ENCODE results near the gene METTL9. TPM values are rescaled to one million over a fixed set of nuclear protein-coding genes. Genes with fewer than 3 reads are reported as not detected.

Gene METTL9
- total and polyA plus RNA-seq, 9 donors: 62.9 to 222 (median 87.0) TPM

GRCh38 chr16:21694609-21695008 is 95.2 kb downstream of the METTL9 start:
- 70 to 79% (median 79%) methylated on average over 4 of the region's 4 CpGs for WGBS, 3 donors

DNA sequence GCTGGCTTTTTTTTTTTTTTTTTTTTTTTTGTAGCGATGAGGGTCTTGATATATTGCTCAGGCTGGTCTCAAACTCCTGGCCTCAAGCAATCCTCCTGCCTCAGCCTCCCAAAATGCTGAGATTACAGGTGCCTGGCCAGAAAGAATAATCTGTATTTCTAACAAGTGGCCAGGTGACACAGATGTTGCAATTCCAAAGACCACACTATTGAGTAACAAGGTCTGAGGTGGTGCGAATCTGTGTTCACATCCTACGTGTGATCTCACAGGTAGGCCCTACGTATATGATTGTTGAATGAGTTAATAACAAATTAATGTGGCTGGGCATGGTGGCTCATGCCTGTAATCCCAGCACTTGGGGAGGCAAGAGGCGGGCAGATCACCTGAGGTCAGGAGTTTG is 97.7 kb downstream of the METTL9 start:
- DNase-seq: no peak
- WGBS, 3 donors: 93 to 95% (median 94%) methylated on average over 5 of the region's 5 CpGs
- intact Hi-C loops (cut with DNase I): no loop called here
- H3K9me3 ChIP-seq: no peaks in the 10 kb centered on the region
- no peaks in the 10 kb centered on the region for H3K27me3 ChIP-seq
- no peak overlapping the region for H3K27ac ChIP-seq
- no peak for TF ChIP-seq CTCF (IDR thresholded peaks at IDR 0.05)
- no peak for TF ChIP-seq EP300 (IDR thresholded peaks at IDR 0.05)
- TF ChIP-seq POLR2A (IDR thresholded peaks at IDR 0.05): no peak
- no peaks in the 10 kb centered on the region for H3K36me3 ChIP-seq
- H3K4me3 ChIP-seq: no peak overlapping the region
- no peaks in the 10 kb centered on the region for H3K4me1 ChIP-seq (ENCODE audit: insufficient read depth)

More at GRCh38 chr16:21694609-21695008, 95.2 kb downstream of the METTL9 start:
- TF ChIP-seq EP300 (IDR thresholded peaks at IDR 0.05) (no peak), CTCF (IDR thresholded peaks at IDR 0.05) (no peak), POLR2A (IDR thresholded peaks at IDR 0.05) (no peak)
- Histone ChIP-seq H3K4me1 (ENCODE audit: insufficient read depth) (no peaks in the 10 kb centered on the region), H3K9me3 (no peaks in the 10 kb centered on the region), H3K36me3 (no peaks in the 10 kb centered on the region), H3K4me3 (no peak overlapping the region), H3K27me3 (no peaks in the 10 kb centered on the region), H3K27ac (no peak overlapping the region)
- no peak for DNase-seq
- intact Hi-C loops (cut with DNase I): no loop called here

- Histone ChIP-seq H3K9me3 (no peaks in the 10 kb centered on the region), H3K4me3 (no peak overlapping the region), H3K27ac (no peak overlapping the region), H3K4me1 (ENCODE audit: insufficient read depth) (no peaks in the 10 kb centered on the region), H3K27me3 (no peaks in the 10 kb centered on the region), H3K36me3 (no peaks in the 10 kb centered on the region)
- no peak for DNase-seq
- TF ChIP-seq POLR2A (IDR thresholded peaks at IDR 0.05): no peak
- 66 to 74% (median 69%) methylated on average over 9 of the region's 9 CpGs for WGBS, 3 donors
- intact Hi-C loops (cut with DNase I): no loop called here
These were observed 99.0 kb downstream of the METTL9 start for GRCh38 chr16:21698169-21699032.

DNA sequence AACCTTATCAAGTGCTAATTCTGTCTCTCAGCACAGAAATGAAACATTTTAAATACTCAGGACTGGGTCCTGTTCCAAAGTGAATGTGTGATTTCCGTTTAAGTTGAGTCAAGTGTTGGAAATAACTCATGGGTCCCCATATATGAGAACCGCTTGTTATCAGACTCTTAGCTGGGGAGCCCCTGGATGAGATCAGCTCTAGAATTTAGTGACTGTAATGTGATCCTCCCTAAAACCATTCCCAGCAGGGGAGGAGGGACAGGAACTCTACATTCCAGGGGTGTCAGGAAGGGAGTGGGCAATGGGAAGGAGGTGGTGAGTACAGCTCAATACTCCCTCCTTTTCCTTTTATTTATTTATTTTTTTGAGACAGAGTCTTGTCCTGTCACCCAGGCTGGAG is 101.9 kb downstream of the METTL9 start:
- Histone ChIP-seq H3K36me3 (no peaks in the 10 kb centered on the region), H3K4me3 (no peak overlapping the region), H3K27ac (no peak overlapping the region), H3K27me3 (no peaks in the 10 kb centered on the region), H3K9me3 (no peaks in the 10 kb centered on the region), H3K4me1 (ENCODE audit: insufficient read depth) (no peaks in the 10 kb centered on the region)
- no peak for DNase-seq
- intact Hi-C loops (cut with DNase I): loop anchor here in 1 of 4 donors (10.0 kb wide), 1 partner anchor 46 kb away; the partner anchor contains the start of gene IGSF6
- WGBS, 3 donors: 28 to 54% (median 33%) methylated on average over 2 of the region's 2 CpGs
- TF ChIP-seq POLR2A (IDR thresholded peaks at IDR 0.05) (no peak), EP300 (IDR thresholded peaks at IDR 0.05) (no peak), CTCF (IDR thresholded peaks at IDR 0.05) (no peak)

- no peak for TF ChIP-seq CTCF (IDR thresholded peaks at IDR 0.05)
- TF ChIP-seq POLR2A (IDR thresholded peaks at IDR 0.05): no peak
- TF ChIP-seq EP300 (IDR thresholded peaks at IDR 0.05): no peak
- WGBS, 3 donors: 80 to 85% (median 81%) methylated on average over 3 of the region's 3 CpGs
- no peaks in the 10 kb centered on the region for H3K36me3 ChIP-seq
- no peaks in the 10 kb centered on the region for H3K4me1 ChIP-seq (ENCODE audit: insufficient read depth)
- intact Hi-C loops (cut with DNase I): loop anchor here in 1 of 4 donors (10.0 kb wide), 1 partner anchor 47 kb away; the partner anchor contains the start of gene IGSF6
- DNase-seq: no peak
- H3K27me3 ChIP-seq: no peaks in the 10 kb centered on the region
- no peak overlapping the region for H3K27ac ChIP-seq
- H3K4me3 ChIP-seq: no peak overlapping the region
- no peaks in the 10 kb centered on the region for H3K9me3 ChIP-seq
These were observed 102.9 kb downstream of the METTL9 start for GRCh38 chr16:21702276-21702675.

All from ovary (tissue), 9 donors.